ENCODE measurements around the gene KLHDC8A.

DNA sequence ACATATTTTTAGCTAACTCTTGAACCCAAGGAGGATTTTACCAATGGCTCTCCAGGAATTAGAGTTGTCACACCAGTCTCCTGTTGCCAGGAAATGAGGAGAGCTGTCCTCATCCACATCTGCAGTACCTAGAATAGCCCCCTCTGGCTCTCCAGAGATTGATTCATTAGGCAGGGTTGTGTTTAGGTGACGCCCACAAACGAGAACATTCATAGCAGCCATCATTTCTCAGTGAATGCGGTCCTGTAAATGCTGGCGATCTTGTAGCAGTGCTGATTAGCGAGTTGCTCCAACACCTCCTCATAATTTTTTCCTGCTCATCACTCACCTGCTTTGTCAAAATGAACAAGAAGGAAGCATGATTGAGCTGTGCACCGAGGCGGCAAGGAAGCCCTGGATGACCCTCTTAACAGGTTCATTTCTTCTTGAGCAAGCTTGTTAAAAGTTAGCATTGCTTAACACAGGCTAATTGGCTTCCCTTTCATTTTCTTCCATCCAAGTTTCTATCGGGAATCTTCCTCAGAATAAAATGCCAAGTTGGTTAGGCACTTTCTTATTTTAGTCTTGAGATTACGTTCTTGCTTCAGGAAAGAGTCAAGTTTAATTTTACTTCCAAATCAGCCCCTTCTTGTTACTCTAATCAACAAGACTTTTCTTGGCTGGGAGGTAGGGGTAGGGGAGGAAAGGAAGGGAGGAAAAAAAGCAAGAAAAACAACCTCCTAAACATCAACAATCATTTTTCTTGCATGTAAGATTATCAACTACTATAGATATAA is 16.5 kb upstream of the KLHDC8A start:
- TF ChIP-seq CTCF (IDR thresholded peaks at IDR 0.05) (no peak), EP300 (IDR thresholded peaks at IDR 0.05) (no peak)

Measured in tibial nerve (tissue), 4 donors.